ENCODE results near the gene SEPTIN10.

SEPTIN10 gene

DNA sequence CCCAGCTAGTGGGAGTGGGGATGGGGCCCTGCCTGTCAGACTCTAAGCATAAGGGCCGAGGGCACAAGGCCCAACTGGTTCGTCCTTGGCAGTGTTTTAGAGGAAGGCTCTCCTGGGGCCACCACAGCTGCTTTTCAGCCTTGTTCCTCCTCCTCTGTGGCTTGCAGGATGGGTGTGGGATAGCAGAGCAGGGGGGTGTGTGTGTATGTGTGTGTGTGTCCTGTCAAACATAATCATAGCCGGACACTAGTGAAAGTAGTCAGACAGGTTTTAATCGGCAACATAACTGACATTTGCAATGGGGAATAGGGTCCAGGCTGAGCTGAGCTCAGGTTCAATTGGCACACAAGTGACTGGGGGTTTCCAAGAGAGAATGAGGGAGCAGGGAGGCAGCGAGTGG lies 114.2 kb downstream of the SEPTIN10 start:
- no peaks in the 10 kb centered on the region for H3K9me3 Mint-ChIP-seq
- no peak overlapping the region for H3K27ac Mint-ChIP-seq
- no peaks in the 10 kb centered on the region for H3K27me3 Mint-ChIP-seq (ENCODE audit: low read depth)
- no peaks in the 10 kb centered on the region for H3K4me1 Mint-ChIP-seq (ENCODE audit: low read depth)
- no peaks in the 10 kb centered on the region for H3K36me3 Mint-ChIP-seq (ENCODE audit: low read depth)
- no peak overlapping the region for H3K4me3 Mint-ChIP-seq

DNA sequence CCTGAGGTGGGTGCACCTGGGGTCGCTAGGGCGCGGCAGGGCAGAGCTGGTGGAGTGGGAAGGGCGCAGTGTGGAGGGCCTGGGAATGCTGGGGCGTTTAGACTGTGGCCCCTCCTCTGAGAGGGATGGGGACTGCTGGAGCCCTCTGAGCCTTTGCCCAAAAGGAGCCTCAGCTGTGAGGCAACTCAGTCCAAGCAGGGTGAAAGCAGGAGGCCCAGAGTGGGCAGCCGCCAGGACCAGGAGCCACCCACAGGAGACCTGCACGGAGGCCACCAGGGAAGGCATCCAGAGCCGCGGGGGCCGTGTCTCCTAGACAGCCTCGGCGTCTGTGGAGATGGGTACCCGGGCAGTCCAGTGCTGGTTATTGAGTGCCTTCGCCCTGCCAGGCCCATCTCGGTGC lies 114.9 kb downstream of the SEPTIN10 start:
- Mint-ChIP-seq H3K27ac (no peak overlapping the region), H3K4me1 (ENCODE audit: low read depth) (no peaks in the 10 kb centered on the region), H3K9me3 (no peaks in the 10 kb centered on the region), H3K27me3 (ENCODE audit: low read depth) (no peaks in the 10 kb centered on the region), H3K4me3 (no peak overlapping the region), H3K36me3 (ENCODE audit: low read depth) (no peaks in the 10 kb centered on the region)

DNA sequence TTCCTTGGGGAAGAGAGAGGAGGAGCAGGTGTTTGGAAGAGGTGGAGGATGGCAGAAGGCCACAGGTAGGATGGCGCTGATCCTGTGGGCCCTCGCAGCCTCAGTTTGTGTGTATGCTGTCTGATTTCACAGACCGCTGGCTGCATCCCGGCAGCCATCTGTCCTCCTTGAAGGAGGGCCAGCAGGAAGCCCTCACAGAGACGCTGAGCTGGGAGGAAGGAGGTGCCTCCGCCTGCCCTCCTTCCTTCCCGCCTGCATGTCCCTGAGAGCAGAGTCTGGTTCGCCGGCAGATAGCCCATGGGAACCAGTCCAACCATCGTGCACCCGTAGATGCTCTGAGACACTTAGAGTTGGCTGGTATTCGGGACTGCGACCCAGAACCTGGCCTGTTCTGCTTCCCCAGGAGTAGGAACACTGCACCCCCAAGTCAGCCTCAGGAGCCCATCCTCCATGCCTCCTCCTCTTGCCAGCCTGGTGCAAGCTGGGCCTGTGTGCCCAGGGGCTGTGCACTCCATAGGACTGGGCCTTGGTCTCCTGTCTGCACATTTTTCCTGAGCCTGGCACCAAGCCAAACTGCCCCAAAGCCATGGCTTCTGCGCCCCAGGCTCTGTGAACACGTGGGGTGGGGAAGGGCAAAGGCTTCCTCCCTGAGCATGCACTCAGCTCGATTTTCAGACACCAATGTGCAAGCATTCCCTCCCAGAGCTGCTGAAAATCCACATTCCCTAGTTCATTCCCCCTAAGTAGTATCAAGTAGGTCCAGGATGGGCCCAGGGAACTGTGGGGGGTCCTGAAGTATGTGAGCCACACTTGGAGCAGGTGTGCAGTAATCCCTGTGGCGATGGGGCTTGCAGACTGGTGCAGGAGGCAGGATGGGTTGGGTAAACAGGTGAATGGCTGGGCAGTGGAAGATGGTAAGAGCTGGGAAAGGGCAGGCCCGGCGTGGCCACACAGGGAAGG lies 115.6 kb downstream of the SEPTIN10 start:
- Mint-ChIP-seq H3K27ac (no peak overlapping the region), H3K36me3 (ENCODE audit: low read depth) (no peaks in the 10 kb centered on the region), H3K9me3 (no peaks in the 10 kb centered on the region)

DNA sequence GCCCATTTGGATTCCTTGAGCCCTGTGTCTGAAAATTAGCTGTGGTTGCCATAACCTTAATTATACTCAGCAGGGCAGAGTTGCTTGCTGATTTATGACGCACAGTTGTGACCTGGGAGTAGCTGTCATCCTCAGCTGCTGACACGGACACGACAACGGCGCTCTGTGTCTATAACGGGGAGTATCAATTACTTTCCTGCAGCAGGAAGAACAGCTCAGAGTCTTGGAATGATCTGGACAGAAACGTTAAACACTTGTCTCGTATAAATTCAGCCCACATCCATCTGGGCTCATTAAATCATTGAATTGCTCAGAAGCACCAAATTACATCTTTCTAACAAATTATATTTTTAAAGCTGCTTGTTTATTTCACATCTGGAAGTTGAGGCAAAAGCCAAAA lies 116.3 kb downstream of the SEPTIN10 start:
- Mint-ChIP-seq H3K4me1 (ENCODE audit: low read depth) (no peaks in the 10 kb centered on the region), H3K4me3 (no peak overlapping the region), H3K36me3 (ENCODE audit: low read depth) (no peaks in the 10 kb centered on the region), H3K9me3 (no peaks in the 10 kb centered on the region), H3K27ac (no peak overlapping the region), H3K27me3 (ENCODE audit: low read depth) (no peaks in the 10 kb centered on the region)

More for the DNA sequence above, 115.6 kb downstream of the SEPTIN10 start:
- Mint-ChIP-seq H3K4me3 (no peak overlapping the region), H3K27me3 (ENCODE audit: low read depth) (no peaks in the 10 kb centered on the region), H3K4me1 (ENCODE audit: low read depth) (no peaks in the 10 kb centered on the region)

DNA sequence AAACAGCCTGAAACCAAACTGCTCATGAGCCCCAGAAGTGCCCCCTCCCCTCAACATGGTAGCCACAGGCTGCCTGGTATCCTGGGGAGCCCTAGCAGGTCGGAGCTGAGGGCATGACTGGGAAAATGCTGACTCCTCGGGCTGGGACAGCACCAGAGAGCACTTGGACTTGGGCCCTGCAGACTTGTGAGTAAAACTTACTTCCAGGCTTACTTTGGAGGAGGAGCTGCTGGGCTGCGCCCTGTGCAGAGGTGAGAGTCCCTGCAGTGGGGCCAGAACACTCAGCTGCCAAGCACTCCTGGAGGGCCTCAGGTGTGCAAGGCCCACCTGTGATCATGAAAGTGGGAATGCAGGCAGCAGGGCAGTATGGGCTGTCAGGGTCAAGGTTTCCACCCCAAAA lies 119.4 kb downstream of the SEPTIN10 start:
- Mint-ChIP-seq H3K9me3 (no peaks in the 10 kb centered on the region), H3K4me1 (ENCODE audit: low read depth) (no peaks in the 10 kb centered on the region), H3K27me3 (ENCODE audit: low read depth) (no peaks in the 10 kb centered on the region), H3K4me3 (no peak overlapping the region), H3K27ac (no peak overlapping the region), H3K36me3 (ENCODE audit: low read depth) (no peaks in the 10 kb centered on the region)

DNA sequence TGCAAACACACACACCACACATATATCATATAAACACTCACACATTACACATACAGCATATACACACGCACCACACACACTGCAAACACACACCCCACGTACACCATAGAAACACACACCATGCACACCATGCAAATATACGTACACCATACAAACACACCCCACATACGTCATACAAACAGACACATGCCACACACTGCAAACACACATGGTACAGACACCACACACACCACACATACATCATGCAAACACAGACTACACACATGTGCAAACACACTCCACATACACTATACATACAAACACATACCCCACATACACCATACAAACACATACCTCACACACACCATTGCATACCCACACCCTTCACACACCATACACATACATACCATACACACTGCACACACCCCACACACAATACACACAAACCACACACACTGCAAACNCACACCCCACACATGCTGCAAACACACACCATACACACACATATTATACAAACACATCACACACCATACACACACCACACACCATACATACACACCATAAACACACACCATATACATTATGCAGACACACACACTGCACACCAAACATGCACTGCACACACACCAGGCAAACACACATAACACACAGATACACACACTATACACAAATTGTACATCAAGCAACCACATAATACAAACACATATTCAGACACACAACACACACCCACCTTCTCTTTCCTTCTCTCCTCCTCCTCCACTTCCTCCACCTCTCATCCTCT lies 120.4 kb downstream of the SEPTIN10 start:
- Mint-ChIP-seq H3K4me1 (ENCODE audit: low read depth) (no peaks in the 10 kb centered on the region), H3K9me3 (no peaks in the 10 kb centered on the region), H3K27me3 (ENCODE audit: low read depth) (no peaks in the 10 kb centered on the region), H3K36me3 (ENCODE audit: low read depth) (no peaks in the 10 kb centered on the region), H3K4me3 (no peak overlapping the region), H3K27ac (no peak overlapping the region)

Data from T-helper 1 cell treated with Interleukin-12 subunit alpha and Interleukin-12 subunit beta and Interleukin-4 antibody, amounts not matched to agents 30 μg/mL and 1 μg/mL, for 36 hours (primary cell).